ENCODE data around the gene TRIB2.

The TRIB2 gene

DNA sequence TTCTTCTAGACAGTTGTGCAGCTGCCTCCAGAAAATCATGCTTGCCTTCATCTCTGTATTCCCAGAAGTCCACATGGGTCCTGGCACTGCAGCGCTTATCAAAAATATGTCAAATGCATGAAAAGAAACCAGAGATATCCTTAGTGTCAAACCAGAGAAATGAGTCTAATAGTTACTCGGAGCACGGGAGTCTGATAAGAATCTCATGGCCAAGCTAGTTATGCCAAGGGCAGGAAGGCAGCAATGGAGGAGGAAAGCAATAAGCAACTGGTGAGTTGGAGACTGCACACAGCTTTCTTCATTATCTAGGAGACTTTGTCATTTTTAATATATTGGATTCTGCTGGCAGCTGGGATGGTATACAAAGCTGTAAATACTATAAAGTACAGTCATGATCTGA, 38.6 kb downstream of the TRIB2 start:
- CTCF ChIA-PET: interaction anchor here (1.4 to 3.0 kb wide), 2 partner anchors 23 to 175 kb away, joined by 3 to 12 read pairs; no protein-coding TSS in a partner anchor
- POLR2A ChIA-PET: no interaction called here
- no peak overlapping the region for H3K4me3 ChIP-seq (ENCODE audit: low read depth, low read length)
- DNase-seq (ENCODE audit: low read depth, low spot score): no peak
- TF ChIP-seq, protein P1, sequence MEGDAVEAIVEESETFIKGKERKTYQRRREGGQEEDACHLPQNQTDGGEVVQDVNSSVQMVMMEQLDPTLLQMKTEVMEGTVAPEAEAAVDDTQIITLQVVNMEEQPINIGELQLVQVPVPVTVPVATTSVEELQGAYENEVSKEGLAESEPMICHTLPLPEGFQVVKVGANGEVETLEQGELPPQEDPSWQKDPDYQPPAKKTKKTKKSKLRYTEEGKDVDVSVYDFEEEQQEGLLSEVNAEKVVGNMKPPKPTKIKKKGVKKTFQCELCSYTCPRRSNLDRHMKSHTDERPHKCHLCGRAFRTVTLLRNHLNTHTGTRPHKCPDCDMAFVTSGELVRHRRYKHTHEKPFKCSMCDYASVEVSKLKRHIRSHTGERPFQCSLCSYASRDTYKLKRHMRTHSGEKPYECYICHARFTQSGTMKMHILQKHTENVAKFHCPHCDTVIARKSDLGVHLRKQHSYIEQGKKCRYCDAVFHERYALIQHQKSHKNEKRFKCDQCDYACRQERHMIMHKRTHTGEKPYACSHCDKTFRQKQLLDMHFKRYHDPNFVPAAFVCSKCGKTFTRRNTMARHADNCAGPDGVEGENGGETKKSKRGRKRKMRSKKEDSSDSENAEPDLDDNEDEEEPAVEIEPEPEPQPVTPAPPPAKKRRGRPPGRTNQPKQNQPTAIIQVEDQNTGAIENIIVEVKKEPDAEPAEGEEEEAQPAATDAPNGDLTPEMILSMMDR (IDR thresholded peaks at IDR 0.05; ENCODE audit: insufficient read depth, low read length, missing control alignments): no peak

DNA sequence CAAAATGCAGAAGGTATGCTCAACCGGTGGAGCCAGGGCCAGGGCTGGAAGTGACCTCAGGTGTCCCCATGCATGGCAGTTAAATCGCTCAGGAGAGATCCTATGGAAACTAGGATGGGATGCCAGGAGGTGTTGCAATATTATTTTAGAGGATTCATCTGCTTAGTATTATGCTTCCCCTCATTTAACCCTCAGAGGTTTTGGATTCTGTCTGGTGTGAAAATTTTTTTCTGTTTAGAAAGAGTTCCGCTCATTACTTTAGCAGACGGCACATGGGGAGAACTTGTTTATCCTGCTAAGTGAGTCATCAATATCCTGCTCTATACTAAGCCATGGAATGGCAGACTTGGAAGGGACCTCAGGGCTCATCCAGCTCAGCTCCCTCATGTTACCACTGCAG, 42.5 kb downstream of the TRIB2 start:
- ChIA-PET POLR2A (interaction anchor here (1.1 kb wide), 1 partner anchor 1013 kb away, joined by 3 read pairs; the partner anchor contains the start of gene LPIN1), CTCF (interaction anchor here (1.1 to 1.2 kb wide), 2 partner anchors 35 to 247 kb away, joined by 3 to 4 read pairs; no protein-coding TSS in a partner anchor)
- TF ChIP-seq, protein P1 (IDR thresholded peaks at IDR 0.05; ENCODE audit: insufficient read depth, low read length, missing control alignments): no peak
- no peak overlapping the region for H3K4me3 ChIP-seq (ENCODE audit: low read depth, low read length)
- peak; percentile 96 for DNase-seq (ENCODE audit: low read depth, low spot score)

DNA sequence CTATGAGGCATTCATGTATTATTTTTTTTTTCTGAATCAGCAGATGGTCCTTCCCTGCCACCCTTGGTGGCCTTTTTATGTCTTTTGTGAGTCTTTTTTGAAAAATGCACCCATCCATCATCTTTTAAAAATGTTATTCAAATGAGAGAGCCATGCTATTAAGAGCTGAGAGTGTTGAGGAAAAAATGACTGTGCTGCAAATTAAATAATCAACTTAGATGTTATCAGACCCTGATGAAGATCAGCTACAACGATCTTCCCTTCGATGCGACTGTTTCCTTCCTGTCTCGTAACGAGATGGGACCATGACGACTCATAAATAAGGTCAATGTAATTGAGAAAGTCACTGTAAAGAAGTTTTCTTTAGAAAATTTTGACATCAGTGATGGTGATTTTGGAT, 44.4 kb downstream of the TRIB2 start:
- DNase-seq (ENCODE audit: low read depth, low spot score): no peak
- no peak overlapping the region for H3K4me3 ChIP-seq (ENCODE audit: low read depth, low read length)
- POLR2A ChIA-PET: interaction anchor here (1.0 kb wide), 1 partner anchor 9 kb away, joined by 4 read pairs; no protein-coding TSS in a partner anchor
- CTCF ChIA-PET: interaction anchor here (0.6 to 1.1 kb wide), 4 partner anchors 10 to 170 kb away, joined by 3 to 4 read pairs (median 3); no protein-coding TSS in a partner anchor
- TF ChIP-seq, protein P1 (IDR thresholded peaks at IDR 0.05; ENCODE audit: insufficient read depth, low read length, missing control alignments): no peak

DNA sequence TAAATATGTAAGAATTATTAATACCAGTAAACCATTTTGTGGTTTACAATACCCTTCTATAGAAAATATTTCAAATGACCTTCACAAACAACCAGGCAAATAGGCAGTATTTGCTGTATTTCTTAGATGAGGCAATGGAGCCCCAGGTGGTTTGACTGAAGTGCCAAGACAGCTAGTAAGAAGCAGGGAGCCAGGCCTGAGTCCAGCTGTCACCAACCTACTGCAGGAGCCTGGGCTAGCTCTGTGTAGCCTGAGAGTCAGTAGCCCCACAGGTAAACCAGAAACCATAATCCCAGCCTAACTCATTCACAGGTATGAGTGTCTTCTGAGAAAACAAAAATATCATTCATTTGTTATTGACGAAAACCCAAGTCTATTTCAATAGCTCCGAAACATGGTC, 45.6 kb downstream of the TRIB2 start:
- ChIA-PET CTCF (no interaction called here), POLR2A (no interaction called here)
- TF ChIP-seq, protein P1 (IDR thresholded peaks at IDR 0.05; ENCODE audit: insufficient read depth, low read length, missing control alignments): no peak
- DNase-seq (ENCODE audit: low read depth, low spot score): no peak
- no peak overlapping the region for H3K4me3 ChIP-seq (ENCODE audit: low read depth, low read length)

DNA sequence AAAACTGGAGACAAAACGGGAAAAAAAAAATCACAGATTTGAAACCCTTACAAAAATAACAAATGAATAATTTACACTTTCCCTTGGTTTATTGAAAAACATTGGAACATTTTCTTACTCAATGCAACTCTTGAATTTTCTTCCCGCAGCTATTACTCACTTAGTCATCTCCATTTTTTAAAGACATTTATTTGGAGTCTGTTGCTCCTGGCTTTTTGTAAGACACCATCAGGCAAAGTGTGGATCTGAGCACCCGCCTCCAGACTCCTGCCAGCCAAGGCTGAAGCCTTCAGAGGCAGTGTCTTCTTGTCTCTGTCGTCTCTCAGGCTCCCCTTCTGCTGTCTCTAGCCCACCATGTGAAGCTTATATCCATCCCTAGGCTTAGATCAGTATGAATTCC, 46.2 kb downstream of the TRIB2 start:
- no peak overlapping the region for H3K4me3 ChIP-seq (ENCODE audit: low read depth, low read length)
- CTCF ChIA-PET: no interaction called here
- TF ChIP-seq, protein P1 (IDR thresholded peaks at IDR 0.05; ENCODE audit: insufficient read depth, low read length, missing control alignments): no peak
- no peak for DNase-seq (ENCODE audit: low read depth, low spot score)
- POLR2A ChIA-PET: no interaction called here

DNA sequence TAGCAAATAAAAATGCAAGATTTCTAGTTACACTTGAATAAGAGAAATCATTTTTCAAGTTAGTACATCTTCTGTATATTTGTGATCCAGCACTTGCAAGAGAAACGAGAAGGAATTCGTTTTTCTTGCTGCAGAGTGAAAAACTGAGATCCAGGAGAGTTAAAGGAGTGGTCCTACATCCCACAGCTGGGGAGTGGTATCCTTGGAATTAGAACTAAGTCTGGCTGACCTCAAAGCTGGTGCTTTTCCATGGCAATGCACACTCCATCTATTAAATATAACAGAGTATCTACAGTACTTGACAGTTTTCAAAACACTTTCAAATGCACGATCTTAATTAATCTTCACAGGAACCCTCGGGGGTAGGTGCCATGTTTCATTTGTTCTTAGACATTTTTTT, 46.8 kb downstream of the TRIB2 start:
- ChIA-PET POLR2A (interaction anchor here (1.1 kb wide), 1 partner anchor 10 kb away, joined by 3 read pairs; no protein-coding TSS in a partner anchor), CTCF (interaction anchor here (0.9 kb wide), 1 partner anchor 15 kb away, joined by 3 read pairs; no protein-coding TSS in a partner anchor)
- TF ChIP-seq, protein P1 (IDR thresholded peaks at IDR 0.05; ENCODE audit: insufficient read depth, low read length, missing control alignments): no peak
- H3K4me3 ChIP-seq (ENCODE audit: low read depth, low read length): no peak overlapping the region
- DNase-seq (ENCODE audit: low read depth, low spot score): no peak

Data from AG04449 (cell line).